Stimulated activated CD8-positive, alpha-beta memory T cell treated with anti-CD3 and anti-CD28 coated beads, Interleukin-7, amount 100 ng/mL, for 1 hour (primary cell): ENCODE results near the gene FMN1.

Experiments used
- DNase-seq, 2 donors: peaks; one replicate each; pipeline ENCODE4 v3.0.0-alpha.2; 2020; ENCODE audit warnings: low read depth in 2 of 2

The FMN1 gene

GRCh38 chr15:33119865-33120264 lies 74.6 kb downstream of the FMN1 start:
- DNase-seq = no peak

- DNase-seq = no peak
Measured at GRCh38 chr15:33119273-33119672, 75.2 kb downstream of the FMN1 start.

GRCh38 chr15:33116198-33116597 lies 78.3 kb downstream of the FMN1 start:
- no peak for DNase-seq

GRCh38 chr15:33115191-33115861 lies 79.2 kb downstream of the FMN1 start:
- DNase-seq = no peak

GRCh38 chr15:33114374-33114717 lies 80.2 kb downstream of the FMN1 start:
- no peak for DNase-seq

- DNase-seq = no peak
Measured at GRCh38 chr15:33113666-33114373, 80.7 kb downstream of the FMN1 start.

- no peak for DNase-seq
Measured at GRCh38 chr15:33112541-33113105, 81.9 kb downstream of the FMN1 start.

GRCh38 chr15:33111041-33111451 lies 83.5 kb downstream of the FMN1 start:
- no peak for DNase-seq

GRCh38 chr15:33109345-33109744 lies 85.2 kb downstream of the FMN1 start:
- no peak for DNase-seq

- DNase-seq = no peak
Measured at GRCh38 chr15:33108518-33108917, 86.0 kb downstream of the FMN1 start.

- DNase-seq = no peak
Measured at GRCh38 chr15:33107950-33108349, 86.6 kb downstream of the FMN1 start.

GRCh38 chr15:33104212-33104611 lies 90.3 kb downstream of the FMN1 start:
- no peak for DNase-seq

GRCh38 chr15:33101036-33101435 lies 93.5 kb downstream of the FMN1 start:
- no peak for DNase-seq

- DNase-seq = no peak
Measured at GRCh38 chr15:33100314-33100713, 94.2 kb downstream of the FMN1 start.

GRCh38 chr15:33099739-33100138 lies 94.8 kb downstream of the FMN1 start:
- no peak for DNase-seq

- no peak for DNase-seq
Measured at GRCh38 chr15:33099213-33099612, 95.3 kb downstream of the FMN1 start.

- DNase-seq = no peak
Measured at GRCh38 chr15:33098094-33099058, 96.1 kb downstream of the FMN1 start.

- DNase-seq = no peak
Measured at GRCh38 chr15:33096134-33096533, 98.4 kb downstream of the FMN1 start.

GRCh38 chr15:33095641-33096040 lies 98.9 kb downstream of the FMN1 start:
- DNase-seq = no peak

- no peak for DNase-seq
Measured at GRCh38 chr15:33094336-33094735, 100.2 kb downstream of the FMN1 start.

- no peak for DNase-seq
Measured at GRCh38 chr15:33093222-33093621, 101.3 kb downstream of the FMN1 start.
